ENCODE results near the gene LRRC25. TPM values are rescaled to one million over a fixed set of nuclear protein-coding genes. Genes with fewer than 3 reads are reported as not detected.

LRRC25 gene
- total RNA-seq, 1 experiment from 2014 or later: not detected

GRCh38 chr19:18439025-18439909 lies 41.8 kb upstream of the LRRC25 start:
- CTCF ChIA-PET: interaction anchor here (0.7 kb wide), 1 partner anchor 120 kb away, joined by 3 read pairs; no protein-coding TSS in a partner anchor
- H4K20me1 ChIP-seq (ENCODE audit: insufficient read depth): peaks cover 2% of the 10 kb centered on the region; the same call in 1 of the 2 replicates

GRCh38 chr19:18438331-18439024 lies 41.1 kb upstream of the LRRC25 start:
- Histone ChIP-seq H3K4me2 (peak overlapping the region; percentile 80), H3K9me3 (ENCODE audit: insufficient read depth, low read depth) (no peaks in the 10 kb centered on the region), H3K27ac (peak overlapping the region; percentile 72), H3K9me2 (ENCODE audit: insufficient read depth) (no peaks in the 10 kb centered on the region), H3K79me2 (ENCODE audit: low read depth) (peaks cover 8% of the 10 kb centered on the region; the same call in 1 of the 2 replicates), H3F3A (ENCODE audit: insufficient read depth, low read depth) (peaks cover 75% of the 10 kb centered on the region), H3K27me3 (ENCODE audit: insufficient read depth, low read depth) (no peaks in the 10 kb centered on the region), H4K20me1 (ENCODE audit: insufficient read depth) (peaks cover 5% of the 10 kb centered on the region; the same call in 1 of the 2 replicates), H3K4me3 (peak overlapping the region; percentile 74; the same call in 1 of the 2 replicates), H2AFZ (no peak overlapping the region), H3K36me3 (ENCODE audit: low read depth) (no peaks in the 10 kb centered on the region; the same call in 1 of the 2 replicates), H3K4me1 (replicated peaks; ENCODE audit: insufficient read depth) (peaks cover 22% of the 10 kb centered on the region)
- TF ChIP-seq CTCF (conservative IDR thresholded peaks at IDR 0.05): no peak
- TF ChIP-seq EZH2 (IDR thresholded peaks at IDR 0.05; ENCODE audit: low read depth): no peak
- intact Hi-C loops (cut with micrococcal nuclease; ENCODE audit: unreplicated experiment): no loop called here
- BruUV-seq (replicated peaks): no TSS peak
- DNase-seq: peak; percentile 74 to 77
- CTCF ChIA-PET: no interaction called here
- POLR2A ChIA-PET (ENCODE audit: unreplicated experiment): no interaction called here

More at GRCh38 chr19:18439025-18439909, 41.8 kb upstream of the LRRC25 start:
- Histone ChIP-seq H3K36me3 (ENCODE audit: low read depth) (no peaks in the 10 kb centered on the region; the same call in 1 of the 2 replicates), H3K4me1 (replicated peaks; ENCODE audit: insufficient read depth) (peaks cover 22% of the 10 kb centered on the region), H3K4me3 (no peak overlapping the region), H3K27me3 (ENCODE audit: insufficient read depth, low read depth) (no peaks in the 10 kb centered on the region), H3K79me2 (ENCODE audit: low read depth) (peaks cover 8% of the 10 kb centered on the region; the same call in 1 of the 2 replicates), H3F3A (ENCODE audit: insufficient read depth, low read depth) (peaks cover 76% of the 10 kb centered on the region), H2AFZ (no peak overlapping the region), H3K4me2 (peak overlapping the region; percentile 80), H3K9me3 (ENCODE audit: insufficient read depth, low read depth) (no peaks in the 10 kb centered on the region), H3K9me2 (ENCODE audit: insufficient read depth) (no peaks in the 10 kb centered on the region), H3K27ac (peak overlapping the region; percentile 72)
- TF ChIP-seq EZH2 (IDR thresholded peaks at IDR 0.05; ENCODE audit: low read depth): no peak
- no peak for TF ChIP-seq CTCF (conservative IDR thresholded peaks at IDR 0.05)
- intact Hi-C loops (cut with micrococcal nuclease; ENCODE audit: unreplicated experiment): no loop called here
- no TSS peak for BruUV-seq (replicated peaks)
- POLR2A ChIA-PET (ENCODE audit: unreplicated experiment): no interaction called here
- DNase-seq: peak in 1 of 2 experiments; percentile 74
